AML-193 (cell line): Measurements from ENCODE around the gene OR8B12.
A peak's percentile ranks its signal among the peaks of the same experiment; 100 is the strongest.

ENCODE experiments used
- DNase-seq, 2 experiments: peaks; one replicate each; lab custom pipeline; 2025; lab: John Stamatoyannopoulos, UW

Gene OR8B12, protein sequence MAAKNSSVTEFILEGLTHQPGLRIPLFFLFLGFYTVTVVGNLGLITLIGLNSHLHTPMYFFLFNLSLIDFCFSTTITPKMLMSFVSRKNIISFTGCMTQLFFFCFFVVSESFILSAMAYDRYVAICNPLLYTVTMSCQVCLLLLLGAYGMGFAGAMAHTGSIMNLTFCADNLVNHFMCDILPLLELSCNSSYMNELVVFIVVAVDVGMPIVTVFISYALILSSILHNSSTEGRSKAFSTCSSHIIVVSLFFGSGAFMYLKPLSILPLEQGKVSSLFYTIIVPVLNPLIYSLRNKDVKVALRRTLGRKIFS

DNA sequence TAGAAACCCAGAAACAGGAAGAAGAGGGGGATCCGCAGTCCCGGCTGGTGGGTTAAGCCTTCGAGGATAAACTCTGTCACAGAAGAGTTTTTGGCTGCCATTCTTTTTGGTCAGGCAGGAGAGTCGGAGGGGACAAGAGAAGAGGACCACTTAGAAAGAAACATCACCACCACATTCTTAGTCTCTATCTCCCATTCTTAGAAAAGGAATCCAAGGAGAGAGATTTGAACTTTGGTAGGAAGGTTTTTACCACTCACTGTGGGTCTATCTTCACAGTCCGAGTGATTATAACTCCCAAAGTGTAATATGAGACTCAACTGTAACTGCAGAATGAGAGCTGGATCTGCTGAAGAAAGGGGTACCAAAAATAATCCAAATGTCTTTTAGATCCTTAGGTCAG lies at the start of gene OR8B12:
OR8B12 (minus strand) TSS at position 101 of the 400 bp plus-strand sequence; CDS start at position 101, 0 bp downstream.
- no peak for DNase-seq

DNA sequence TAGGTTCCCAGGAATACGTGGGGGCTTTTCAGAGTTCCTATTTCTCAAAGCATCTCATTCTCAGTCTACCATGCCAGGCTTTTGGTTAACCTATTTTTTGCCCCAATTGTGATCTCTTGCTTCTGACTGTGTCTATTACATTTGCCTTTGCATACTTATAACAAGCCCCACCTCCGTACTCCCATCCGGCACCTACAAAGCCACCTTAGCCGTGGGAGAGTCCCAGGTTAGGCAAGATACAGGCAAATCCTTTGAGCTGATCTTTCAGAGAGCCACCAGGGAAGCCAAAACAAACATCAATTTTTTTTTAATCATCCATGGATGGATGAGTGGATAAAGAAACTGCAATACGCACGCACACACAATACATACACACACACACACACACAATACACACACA lies 49.2 kb upstream of the OR8B12 start:
- DNase-seq = no peak

DNA sequence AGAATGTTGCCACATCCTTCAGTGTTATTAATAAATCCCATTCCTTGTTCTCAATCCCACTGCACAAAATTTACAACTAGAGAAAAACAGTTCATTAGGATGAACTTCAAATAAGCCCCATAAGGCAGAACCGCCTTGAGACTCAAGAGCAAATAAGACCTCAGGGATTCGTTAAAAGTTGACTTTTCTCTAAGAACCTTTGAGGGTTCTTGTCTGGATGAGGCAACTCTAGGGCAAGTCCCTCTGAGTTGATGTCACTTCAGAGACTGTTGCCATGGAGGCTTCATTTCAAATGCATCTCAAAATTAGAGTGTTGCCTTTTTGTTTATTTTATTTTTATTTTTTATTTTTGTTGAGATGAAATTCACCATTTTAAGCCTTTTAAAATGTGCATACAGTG lies 48.0 kb upstream of the OR8B12 start:
- no peak for DNase-seq

DNA sequence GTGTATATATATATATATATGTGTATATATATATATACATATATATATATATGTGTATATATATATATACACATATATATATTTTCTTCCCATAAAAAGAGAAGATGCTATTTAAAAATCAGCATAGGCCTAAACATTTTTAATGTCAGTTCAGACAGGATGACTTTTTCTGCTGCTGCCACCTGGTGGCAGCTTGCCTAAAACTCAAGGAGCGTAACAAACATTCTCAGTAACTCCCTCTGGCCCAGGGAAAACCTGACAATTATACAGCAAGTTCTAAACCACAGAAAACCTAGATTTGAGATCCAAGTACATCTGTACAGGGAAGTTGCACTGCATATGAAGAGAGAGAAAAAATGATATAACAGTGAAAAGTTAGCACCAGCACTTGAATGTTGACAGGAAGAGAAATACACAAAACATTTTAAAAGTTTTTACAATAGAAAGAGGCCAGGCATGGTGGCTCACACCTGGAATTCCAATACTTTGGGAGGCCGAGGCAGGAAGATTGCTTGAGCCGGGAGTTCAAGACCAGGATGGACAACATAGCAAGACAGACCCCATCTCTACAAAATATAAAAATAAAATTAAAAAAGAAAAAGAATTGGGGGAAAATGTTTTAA lies 42.9 kb upstream of the OR8B12 start:
- DNase-seq = peak; percentile 38 to 56

DNA sequence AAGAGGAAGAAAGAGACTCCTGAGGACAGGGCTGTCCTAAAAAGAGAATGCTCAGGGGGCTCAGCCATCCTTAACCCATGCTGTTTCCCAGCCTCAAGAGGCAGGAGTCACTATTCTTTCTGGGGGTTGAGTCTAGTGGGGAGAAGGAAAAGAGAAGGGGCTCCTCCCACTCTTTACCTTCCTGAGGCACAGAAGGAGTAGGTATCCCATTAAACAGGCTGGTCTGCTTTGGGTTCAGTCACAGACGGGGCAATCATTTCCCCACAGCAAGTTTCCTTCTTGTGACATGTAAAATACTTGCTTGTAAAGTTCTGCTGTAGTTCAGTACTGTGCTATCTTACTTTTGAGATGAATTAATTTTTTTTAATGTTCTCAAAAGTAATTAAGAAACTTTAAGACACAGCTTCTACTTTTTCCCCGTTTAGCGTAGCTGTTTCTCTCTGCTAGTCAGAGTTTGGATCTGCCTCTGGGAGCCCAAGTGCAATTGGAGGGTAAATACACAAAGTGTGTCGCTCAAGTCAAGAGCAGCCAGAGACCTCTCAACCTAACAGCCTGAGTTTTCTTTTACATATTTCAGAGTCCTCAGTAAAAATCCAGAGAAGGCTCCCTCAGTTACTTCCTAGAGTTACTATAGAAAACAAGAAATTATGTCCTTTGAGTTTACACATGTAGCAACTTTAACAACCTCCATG lies 41.4 kb upstream of the OR8B12 start:
- DNase-seq = no peak

DNA sequence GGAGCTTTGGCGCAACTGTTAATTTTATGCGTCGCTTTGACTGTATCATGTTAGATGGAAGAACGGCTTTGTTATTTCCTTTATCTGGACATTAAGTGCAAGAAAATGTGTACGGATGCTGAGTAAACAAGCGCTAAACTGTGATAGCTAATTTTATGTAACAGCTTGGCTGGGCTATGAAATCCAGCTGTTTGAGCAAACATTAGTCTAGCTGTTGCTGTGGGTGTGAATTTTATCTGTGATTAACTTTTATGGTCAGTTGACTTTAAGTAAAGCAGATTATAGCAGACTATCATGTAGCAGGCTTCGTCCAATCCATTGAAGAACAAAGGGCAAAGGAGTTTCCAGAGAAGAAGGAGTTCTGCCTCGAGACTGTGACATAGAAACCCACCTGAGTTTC lies 40.3 kb upstream of the OR8B12 start:
- DNase-seq = no peak

DNA sequence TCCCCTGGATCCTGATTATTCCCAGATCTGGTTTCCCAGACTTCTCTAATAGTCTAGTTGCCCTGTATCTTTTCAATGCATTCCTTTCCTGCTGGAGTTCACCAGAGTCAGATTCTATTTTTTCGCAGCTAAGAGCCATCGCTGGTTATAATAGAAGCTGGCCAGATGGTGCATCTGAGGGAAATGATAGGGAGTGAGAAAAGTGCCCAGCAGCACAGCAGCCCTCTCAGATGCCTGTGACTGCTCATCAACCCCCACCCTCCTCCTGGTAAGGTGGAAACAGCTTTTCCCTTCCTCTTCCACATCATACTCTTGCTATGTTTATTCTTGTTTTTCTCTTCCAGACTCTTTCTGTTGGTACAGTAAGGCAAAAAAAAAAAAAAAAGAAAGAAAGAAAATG lies 39.1 kb upstream of the OR8B12 start:
- no peak for DNase-seq

DNA sequence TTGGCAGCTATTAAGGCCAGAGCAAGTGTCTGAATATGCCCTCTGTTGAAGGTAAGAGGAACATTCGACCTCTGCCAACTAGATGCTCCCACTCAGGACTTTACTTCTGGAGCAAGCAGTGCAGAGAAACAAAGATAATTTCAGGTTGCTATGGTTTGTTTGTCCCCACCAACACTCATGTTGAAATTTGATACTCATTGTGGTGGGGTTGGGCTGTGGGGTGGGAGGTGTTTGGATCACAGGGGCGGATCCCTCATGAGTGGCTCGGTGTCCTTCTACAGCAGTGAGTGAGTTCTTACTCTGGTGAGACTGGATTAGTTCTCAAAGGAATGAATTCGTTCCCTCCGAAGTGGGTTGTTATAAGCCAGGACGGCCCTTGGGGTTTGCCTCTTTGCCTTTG lies 38.4 kb upstream of the OR8B12 start:
- no peak for DNase-seq

DNA sequence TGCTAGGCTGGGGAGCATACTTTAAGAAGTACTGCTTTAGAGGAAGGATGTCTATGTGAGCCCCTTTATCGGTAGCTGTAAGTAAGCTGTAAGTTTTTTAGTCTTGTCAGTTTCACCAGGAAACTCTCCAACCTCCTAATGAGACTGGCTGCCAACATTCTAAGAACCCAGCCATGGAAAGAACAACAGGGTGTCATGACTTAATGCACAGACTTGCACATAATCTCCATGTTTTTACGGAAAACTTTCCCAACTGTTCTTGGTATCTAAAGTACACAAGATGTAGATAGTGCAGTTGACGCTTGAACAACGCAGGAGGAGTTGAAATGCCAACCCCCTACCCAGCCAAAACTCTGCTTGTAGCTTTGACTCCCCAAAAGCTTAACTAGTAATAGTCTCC lies 35.3 kb upstream of the OR8B12 start:
- no peak for DNase-seq

DNA sequence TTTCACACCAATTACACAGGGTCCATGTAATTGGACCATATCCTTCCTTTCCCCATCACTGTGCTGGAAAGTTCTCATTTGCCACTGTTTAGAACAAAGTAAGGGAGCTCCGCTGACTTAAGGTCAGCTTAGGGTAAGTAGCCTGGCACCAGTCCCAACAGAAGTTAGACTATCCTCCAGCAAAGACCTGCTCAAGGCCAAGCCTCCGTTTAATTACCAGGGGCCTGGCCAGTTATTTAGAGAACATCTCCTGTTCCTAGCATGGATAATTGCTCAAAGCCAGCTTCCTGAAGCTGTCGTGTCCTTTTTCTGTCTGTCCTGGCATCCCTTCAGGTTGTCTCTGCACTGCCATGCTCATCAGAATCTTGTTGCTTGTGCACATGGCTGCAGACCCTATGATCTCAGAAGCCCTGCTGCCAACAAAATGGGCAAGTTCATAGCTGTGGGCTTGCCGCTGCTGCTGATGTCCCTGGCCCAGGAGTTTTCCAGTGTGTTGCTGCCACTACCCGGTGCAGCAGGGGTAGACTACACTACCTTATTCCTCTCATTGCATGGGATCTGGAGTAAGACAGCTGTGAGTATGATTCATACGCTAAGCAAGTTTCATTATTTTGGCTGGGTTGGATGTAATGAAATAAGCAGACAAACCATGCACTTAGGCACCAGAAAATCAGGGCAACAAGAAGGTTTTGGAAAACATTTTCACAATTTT lies 34.4 kb upstream of the OR8B12 start:
- no peak for DNase-seq

DNA sequence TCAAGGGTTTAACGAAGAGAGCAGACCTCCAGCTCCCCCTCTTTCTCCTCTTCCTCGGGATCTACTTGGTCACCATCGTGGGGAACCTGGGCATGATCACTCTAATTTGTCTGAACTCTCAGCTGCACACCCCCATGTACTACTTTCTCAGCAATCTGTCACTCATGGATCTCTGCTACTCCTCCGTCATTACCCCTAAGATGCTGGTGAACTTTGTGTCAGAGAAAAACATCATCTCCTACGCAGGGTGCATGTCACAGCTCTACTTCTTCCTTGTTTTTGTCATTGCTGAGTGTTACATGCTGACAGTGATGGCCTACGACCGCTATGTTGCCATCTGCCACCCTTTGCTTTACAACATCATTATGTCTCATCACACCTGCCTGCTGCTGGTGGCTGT lies 26.7 kb upstream of the OR8B12 start:
- no peak for DNase-seq

DNA sequence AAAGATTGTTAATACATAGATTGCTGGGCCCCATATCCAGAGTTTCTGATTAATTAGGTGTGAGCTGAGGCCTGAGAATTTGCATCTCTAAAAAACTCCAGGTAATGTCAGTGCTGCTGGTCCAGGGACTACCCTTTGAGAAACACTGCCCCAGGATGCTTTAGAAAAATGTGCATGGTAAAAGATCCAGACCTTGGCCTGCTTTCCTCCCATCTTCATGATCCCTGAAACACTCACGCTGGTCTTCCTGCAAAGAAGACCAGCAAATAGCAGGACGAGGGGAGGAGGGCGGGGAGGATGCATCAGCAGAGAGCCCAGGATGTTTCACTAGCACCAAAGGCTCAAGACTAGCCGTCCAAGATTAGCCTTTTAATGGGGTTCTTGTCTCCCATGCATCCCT lies 26.2 kb upstream of the OR8B12 start, which contains the start of gene OR8A1:
OR8A1 (plus strand) TSS at position 301 of the 400 bp plus-strand sequence. CDS start 123 bp downstream, outside the sequence.
- DNase-seq = no peak

DNA sequence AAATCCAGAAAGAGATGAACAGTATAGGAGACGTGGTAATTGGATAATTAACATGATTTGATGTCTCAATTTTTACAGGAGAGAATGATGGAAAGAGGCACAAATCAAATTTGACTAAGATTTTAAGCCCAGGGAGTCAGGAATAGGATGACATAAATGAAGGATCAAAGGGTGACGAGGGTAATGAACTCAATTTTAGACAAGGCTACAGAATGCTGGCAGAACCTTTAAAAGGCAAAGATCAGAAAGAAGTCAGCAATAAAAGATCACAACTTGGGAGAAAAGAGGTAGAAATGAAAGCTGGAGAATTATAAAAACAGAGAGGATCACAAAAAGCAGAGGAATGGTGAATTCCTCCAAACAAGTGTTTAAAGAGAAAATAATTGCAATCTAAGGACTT lies 13.4 kb upstream of the OR8B12 start:
- DNase-seq = no peak

DNA sequence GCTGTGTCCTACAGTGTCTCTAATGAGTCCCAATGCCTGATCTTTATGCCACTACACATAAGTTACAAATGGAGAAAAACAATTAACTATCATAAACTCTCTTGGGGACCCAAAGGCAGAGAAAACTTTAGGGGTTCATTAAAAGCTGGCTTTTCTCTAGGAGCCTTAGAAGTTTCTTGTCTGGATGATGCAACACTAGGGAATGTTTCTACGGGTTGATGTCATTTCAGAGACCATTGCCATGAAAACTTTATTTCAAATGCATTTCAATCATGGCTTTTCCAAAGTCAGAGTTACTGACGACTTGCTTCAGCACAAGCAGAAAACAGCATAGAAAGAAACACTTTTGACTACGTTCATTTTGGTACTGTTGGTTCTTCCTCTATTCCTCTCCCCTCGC lies 8.5 kb upstream of the OR8B12 start:
- DNase-seq = no peak

DNA sequence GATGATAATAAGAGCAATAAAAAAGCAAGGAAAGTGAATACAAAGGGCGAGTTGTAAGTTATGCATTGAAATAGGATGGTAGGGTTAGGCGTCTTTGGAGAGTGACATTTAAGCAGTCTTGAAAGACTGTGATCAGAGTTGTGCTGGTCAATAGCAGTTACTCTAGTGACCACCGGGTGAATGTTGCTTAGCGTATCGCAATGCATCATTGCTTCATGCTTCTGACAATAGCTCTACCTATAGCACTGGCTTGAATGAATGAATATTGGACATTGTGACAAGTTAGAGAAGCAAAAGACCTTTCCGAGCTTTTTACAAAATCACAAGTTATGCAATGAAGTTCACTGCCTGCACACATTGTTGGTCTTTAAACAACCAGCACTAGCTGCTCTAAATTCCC lies 7.7 kb upstream of the OR8B12 start:
- no peak for DNase-seq

DNA sequence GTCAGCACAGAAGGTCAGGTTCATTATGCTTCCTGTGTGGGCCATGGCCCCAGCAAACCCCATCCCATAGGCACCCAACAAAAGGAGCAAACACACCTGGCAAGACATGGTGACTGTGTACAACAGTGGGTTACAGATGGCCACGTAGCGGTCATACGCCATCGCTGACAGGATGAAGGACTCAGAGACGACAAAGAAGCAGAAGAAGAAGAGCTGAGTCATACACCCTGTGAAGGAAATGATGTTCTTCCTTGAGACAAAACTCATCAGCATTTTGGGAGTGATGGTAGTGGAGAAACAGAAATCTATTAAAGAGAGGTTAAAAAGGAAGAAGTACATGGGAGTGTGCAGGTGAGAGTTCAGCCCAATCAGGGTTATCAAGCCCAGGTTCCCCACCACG lies 309 bp downstream of the OR8B12 start:
- DNase-seq = no peak

DNA sequence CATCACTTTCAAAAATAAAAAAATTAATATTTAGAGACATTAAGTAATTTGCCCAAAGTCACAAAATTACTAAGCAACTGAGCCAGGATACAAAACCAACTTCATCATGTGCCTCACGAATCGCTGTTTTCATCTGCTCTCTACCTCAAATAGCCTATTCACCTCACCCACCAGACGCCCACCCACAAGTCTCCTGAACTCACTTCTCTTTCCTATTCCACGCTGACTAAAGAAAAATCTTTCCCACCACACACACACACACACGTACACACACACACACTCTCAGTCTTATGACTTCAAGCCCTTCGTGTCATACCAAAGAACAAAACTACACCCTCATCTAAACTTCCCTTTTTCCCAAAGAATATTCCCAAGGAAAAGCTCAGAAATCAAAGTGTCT lies 2.2 kb downstream of the OR8B12 start:
- DNase-seq = no peak

DNA sequence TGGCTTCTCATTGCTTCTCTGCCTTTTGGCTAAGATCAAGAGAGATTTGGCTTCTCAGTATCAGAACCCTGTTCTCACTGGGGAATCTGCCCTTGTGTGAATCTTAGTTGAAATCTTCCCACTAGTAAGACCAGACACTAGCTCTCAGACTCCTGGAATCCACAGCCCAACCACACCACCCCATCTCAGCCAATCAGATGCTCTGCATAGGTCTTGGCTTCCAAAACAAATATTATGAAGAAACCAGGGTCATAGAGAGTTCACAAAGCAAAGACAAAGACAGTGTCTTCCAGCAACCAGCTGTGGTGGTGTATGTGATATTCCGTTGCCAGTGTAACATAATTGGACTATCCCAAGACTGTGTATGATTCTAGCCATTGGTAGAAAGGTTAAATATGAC lies 5.4 kb downstream of the OR8B12 start:
- DNase-seq = no peak

DNA sequence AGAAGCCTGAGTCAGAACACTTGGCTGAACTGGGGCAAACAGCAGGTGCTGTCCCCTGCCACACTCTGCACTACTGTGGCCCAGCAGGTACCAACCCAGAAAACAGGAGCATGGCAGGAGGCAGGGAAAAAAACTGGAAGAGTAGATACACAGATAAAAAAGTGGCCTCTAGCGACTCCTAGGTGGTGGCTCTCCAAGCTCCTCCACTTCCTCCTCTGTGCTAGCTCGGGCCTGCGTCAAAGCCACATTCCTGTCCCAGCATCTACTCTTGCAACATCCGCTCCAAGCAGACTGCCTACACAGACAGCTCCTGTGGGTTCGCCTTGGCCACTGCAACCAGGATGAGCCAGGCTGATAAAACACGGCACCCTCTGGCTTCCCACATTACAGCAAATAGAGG lies 6.9 kb downstream of the OR8B12 start:
- peak; percentile 80 to 84 for DNase-seq

DNA sequence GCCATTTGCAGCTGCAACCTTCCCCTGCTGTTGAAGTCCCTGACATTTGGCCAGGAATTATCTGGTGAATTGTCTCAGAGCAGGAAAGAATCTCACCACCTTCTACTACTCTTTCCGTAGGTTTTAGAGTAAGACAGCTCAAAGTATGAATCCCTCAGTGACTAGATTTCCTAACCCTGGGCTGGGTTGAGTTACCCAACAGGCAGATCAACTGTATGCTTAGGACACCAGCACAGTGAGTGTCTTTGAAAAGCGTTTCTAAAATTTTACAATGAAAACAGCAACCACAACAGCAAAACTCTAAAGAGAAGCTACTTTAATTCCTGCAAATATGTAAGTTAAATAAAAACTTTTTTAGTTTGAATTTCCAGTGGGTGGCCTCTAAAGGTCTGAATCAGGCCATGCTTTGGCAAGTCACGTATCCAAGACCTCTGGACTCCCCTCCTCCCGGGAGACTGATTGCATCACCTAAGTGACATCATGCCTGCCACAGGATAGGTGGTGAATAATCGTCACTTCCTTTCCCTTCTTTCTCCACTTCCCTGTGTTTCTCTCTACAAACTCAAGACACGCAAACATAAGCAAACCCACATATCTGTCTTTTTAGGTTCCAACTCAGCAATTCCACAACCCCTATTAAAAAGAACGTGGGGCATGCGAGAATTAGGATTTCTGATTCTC lies 7.8 kb downstream of the OR8B12 start:
- no peak for DNase-seq

DNA sequence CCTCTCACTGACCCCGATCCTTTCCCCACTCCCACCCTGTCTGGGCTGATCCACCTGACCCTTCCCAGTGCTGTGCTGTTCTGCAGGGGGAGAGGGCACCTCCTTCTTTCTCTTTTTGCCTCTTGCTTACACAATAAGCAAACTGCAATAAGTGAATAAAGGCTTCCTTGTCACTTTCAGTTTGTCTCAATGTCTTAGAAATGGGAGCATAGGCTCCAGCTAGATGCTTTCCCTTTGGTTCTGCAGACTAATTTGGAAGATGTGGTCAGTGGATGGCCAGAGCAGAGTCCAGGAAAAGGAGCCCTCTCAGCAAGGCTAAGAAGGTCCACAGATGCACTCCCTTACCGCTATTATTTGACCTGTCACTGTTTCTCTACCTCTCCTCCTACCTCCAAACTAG lies 9.4 kb downstream of the OR8B12 start:
- DNase-seq = no peak

DNA sequence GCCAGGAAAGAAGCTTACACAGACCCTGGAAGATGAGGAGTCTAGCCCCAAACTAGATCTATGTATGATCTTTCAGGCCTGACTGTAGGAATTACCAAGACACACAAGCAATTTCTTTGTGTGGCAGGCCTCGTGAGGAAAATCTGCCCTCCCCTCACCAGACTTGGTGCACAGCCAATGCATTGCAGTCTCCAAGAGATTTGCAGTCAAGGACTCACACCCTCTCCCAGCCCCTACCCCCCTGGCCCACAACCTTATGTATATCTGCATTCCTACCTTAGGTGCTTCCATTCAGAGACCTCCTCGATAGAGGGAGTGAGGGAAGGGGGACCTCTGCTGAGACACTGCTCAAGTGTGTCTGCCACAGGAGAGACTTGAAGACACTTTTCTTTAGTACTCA lies 9.8 kb downstream of the OR8B12 start:
- DNase-seq = no peak
